GM12801 (cell line): Measurements from ENCODE around the gene ZNF80.

Source experiments
- CTCF ChIP-seq: IDR thresholded peaks from one replicate; pipeline ENCODE4 v1.5.1; 2011; ENCODE audit warnings: control low read depth; ENCODE audit not compliant: insufficient read length; ENCODE audit errors: extremely low read depth

Gene ZNF80

GRCh38 chr3:114231616-114232015 lies 5.8 kb downstream of the ZNF80 start:
- no peak for TF ChIP-seq CTCF

GRCh38 chr3:114227076-114227475 lies 10.3 kb downstream of the ZNF80 start:
- TF ChIP-seq CTCF: no peak

GRCh38 chr3:114226313-114226712 lies 11.1 kb downstream of the ZNF80 start:
- no peak for TF ChIP-seq CTCF

- TF ChIP-seq CTCF: no peak
These were observed 14.2 kb downstream of the ZNF80 start for GRCh38 chr3:114223143-114223542.

- TF ChIP-seq CTCF: no peak
These were observed 15.5 kb downstream of the ZNF80 start for GRCh38 chr3:114221881-114222264.

GRCh38 chr3:114221165-114221880 lies 16.1 kb downstream of the ZNF80 start:
- no peak for TF ChIP-seq CTCF

- TF ChIP-seq CTCF: no peak
These were observed 17.6 kb downstream of the ZNF80 start for GRCh38 chr3:114219741-114220140.
